Measurements from ENCODE around the gene SLC66A2.

GRCh38 chr18:80000877-80001276, 49.4 kb upstream of the SLC66A2 start:
- TF ChIP-seq CTCF (IDR thresholded peaks at IDR 0.05): no peak
- TF ChIP-seq POLR2A (IDR thresholded peaks at IDR 0.05): no peak

All from adrenal gland (tissue), 5 donors.